Measurements from ENCODE around the gene FCN3.
"Not testable (repeated sequence)": the region's sequence is repeated elsewhere in the genome, so short reads cannot be mapped to it uniquely, and the experiment has no call there.

Gene FCN3

DNA sequence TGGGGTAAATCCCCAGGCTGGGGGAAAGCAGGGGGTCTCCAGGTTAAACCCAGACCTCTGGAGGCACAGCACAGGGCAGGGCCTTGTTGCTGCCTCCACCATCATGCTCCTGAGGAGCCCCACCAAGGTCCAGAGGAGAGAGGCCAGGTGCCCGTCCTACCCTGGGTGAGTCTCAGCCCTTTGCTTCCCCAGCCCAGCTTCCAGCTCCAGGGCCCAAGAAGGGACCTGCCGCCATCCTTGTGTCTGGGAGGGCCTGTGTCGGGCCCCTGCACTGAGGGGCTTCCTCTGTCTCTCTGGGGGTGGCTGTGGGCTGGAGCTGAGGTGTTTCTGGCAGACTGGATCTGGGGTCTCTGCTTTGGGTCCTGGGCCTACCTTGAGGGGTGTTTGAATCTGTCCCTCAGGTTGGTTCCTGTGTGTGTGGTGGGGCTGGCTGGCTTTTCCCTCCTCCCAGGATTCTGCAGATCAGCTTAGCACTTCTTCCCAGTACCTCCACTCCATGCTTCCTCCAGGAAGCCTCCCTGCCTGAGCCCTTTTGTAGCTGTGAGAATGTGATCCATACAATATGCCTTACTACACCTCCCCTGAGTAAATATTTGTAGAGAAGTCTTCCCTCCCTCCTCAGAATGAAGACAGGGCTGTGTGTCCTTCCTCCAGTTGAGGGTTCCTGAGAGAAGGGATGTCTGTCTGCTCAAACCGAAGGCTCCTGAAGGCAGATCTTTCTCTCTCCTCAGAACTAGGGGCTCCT is 24.0 kb upstream of the FCN3 start:
- no peak for DNase-seq

DNA sequence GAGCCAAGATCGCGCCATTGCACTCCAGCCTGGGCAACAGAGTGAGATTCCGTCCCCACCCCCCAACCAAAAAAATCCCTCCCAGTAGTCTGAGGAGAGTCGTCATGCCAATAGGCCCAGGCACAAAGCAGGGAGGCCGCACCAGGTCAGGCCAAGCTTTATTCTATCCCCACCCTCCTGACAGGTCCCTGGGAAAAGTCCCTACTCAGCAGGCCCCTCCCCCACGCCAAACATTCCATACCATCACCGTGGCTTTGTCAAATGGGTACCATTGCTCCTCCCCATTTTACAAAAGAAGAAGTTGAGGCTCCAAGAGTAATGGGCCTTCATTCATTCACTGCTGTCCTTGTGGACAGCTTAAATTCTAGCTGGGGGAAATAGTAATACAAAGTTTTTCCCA is 23.1 kb upstream of the FCN3 start:
- DNase-seq, result no peak

DNA sequence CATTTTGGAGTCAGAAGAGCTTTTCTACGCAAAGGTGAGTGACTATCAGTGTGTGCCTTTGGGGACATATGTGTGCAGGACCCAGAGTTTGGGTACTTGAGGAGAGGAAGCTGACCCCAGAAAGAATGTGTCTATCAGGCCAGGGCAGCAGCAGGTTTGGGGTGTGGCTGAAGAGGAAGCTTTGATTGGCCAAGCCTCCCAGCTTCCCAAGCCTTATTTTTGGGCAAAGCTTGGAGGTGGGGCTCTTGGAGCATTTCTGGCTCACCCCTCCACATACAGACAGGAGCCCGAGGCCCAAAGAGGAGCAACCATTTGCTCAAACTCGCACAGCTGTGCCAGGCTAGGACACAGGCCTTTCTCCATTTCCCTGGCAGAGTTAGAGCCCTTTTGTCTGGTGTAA is 22.5 kb upstream of the FCN3 start:
- DNase-seq, result no peak

DNA sequence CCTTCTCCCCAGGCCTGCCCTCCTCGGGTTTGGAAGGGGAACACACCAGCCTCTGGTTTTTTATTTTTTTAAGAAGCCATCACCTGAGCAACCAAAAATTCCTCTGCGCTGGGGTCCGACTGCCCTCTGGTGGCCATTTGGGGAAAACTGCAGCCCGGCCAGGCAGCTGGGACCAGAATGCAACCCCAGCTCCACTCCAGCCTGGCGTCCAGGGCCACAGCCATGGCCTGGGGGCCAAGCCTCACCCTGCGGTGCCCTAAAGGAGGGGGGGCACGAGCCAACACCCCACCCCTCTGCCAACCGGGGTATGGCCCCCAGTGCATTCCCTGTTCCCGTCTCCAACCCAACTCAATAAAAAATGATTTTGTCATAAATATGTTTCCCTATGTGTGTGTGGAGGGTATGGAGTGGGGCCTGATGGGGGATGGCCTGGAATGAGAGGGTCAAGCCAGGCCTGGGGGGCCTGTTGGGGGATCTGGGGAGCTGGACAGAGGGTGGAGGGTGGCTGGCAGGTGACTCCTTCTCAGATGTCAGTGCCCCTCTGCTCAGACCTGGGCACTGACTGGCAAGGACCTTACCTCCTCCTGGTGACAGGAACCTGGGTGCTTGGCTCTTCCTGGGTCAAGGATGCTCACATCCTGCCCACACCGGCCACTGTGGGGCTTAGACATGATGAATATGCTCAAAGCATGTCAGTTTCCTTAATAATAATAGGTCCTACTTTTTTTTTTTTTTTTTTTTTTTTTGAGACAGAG is 21.0 kb upstream of the FCN3 start:
- DNase-seq, result peak; percentile 89

DNA sequence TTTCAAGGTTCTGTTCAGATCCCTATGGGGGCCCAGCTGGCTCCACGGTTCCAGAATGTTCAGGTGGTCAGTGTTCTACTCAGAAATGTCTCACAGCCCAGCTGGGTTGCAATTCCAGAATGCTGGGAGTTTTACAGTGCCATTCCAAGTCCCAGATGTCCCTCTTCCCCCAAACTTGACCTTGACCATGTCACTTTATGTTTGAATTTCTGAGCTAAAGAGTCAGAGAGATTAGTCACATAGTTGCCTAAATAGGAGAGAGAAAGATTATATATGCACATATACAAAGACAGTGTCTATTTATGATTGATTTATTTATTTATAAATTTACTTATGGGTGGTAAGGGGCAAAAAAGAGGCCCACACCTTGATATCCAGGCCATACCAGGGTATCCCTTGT is 20.3 kb upstream of the FCN3 start:
- DNase-seq, result no peak

DNA sequence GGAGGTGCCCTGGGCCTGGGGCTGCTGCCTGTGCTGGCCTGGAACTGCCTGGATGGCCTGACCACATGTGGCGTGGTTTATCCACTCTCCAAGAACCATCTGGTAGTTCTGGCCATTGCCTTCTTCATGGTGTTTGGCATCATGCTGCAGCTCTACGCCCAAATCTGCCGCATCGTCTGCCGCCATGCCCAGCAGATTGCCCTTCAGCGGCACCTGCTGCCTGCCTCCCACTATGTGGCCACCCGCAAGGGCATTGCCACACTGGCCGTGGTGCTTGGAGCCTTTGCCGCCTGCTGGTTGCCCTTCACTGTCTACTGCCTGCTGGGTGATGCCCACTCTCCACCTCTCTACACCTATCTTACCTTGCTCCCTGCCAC is 19.6 kb upstream of the FCN3 start:
- no peak for DNase-seq

DNA sequence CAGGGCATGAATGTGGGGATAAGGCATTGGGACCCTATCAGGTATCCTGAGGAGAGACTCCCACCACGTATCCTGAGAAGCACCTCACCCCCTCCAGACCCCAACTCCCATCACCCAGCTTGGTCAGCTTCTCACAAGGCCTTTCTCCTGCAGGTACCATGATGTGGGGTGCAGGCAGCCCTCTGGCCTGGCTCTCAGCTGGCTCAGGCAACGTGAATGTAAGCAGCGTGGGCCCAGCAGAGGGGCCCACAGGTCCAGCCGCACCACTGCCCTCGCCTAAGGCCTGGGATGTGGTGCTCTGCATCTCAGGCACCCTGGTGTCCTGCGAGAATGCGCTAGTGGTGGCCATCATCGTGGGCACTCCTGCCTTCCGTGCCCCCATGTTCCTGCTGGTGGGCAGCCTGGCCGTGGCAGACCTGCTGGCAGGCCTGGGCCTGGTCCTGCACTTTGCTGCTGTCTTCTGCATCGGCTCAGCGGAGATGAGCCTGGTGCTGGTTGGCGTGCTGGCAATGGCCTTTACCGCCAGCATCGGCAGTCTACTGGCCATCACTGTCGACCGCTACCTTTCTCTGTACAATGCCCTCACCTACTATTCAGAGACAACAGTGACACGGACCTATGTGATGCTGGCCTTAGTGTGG is 19.1 kb upstream of the FCN3 start:
- no peak for DNase-seq

DNA sequence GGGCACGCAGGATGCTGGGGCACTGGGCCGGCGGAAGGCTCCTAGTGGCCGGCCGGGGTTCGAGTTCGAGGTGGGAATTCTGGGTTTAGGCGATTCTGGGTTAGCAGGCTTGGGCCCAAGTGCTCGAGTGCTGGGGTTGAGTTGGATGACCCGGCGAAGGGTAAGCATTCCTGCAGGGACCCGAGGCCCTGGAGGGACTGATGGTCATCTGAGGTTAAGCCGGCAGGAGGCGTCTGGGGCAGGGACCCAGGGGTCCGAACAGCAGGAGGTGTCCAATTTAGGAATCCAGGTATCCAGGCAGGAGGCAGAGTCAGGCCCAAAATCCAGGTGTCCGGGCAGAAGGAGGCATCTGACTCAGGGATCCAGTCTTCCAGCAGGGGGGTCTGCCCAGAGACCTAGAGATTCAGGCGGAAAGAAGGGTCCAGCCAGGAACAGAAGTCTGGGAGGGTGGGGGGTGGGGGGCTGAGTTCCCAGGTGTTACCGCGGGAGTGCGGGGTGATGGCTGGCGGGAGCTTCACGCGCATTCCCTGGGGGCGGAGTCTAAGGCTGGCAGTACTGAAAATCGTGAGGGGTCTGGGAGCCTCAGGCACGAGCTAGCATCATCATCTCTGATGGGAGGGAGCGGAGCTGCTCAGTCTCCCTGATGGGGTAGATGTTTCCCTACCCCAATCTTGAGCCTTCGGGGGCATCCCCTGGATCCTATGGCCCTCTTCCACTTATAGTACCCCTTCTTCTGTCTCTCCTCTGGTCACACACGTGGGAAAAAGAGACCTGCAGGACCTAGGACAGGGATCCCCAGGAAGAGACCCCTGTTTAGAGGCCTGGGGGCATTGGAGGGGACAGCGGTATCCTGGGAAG is 18.4 kb upstream of the FCN3 start:
- DNase-seq, result no peak

DNA sequence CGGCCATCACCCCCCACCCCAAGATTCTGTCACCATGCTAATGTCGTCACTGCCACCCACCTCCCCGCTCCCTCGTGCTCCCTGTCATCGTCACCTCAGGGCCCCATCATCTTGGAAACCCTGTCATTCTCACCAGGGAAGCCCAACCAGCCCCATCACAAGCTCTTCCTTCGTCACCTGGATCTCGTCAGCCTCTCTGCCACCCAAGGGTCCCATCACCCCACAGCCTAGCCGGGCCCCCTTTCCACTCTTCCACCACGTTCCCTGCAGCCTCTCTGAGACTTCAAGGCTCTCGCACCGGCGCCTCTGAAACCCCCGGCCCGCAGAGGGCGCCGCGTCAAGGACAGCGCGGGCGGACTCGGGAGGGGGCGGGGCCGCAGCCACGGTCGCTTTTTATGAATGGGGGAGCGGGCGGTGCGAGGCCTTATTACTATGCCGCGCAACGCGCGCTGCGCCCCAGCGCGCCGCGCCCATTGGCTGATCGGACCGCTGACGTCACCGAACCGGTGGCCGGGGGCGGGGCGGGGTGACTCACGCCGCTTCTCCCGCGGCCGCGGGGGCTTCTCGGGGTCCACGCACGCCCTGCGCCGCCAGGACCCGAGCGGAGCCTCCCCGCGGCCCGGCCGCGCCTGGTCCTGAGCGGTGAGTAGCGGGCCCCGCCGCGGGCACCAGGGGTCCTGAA is 17.6 kb upstream of the FCN3 start, which contains the start of gene GPR3:
TSS of gene GPR3 (plus strand) at position 527 of the 682 bp plus-strand sequence. CDS start 1,177 bp downstream, outside the sequence.
- peak; percentile 95 for DNase-seq

DNA sequence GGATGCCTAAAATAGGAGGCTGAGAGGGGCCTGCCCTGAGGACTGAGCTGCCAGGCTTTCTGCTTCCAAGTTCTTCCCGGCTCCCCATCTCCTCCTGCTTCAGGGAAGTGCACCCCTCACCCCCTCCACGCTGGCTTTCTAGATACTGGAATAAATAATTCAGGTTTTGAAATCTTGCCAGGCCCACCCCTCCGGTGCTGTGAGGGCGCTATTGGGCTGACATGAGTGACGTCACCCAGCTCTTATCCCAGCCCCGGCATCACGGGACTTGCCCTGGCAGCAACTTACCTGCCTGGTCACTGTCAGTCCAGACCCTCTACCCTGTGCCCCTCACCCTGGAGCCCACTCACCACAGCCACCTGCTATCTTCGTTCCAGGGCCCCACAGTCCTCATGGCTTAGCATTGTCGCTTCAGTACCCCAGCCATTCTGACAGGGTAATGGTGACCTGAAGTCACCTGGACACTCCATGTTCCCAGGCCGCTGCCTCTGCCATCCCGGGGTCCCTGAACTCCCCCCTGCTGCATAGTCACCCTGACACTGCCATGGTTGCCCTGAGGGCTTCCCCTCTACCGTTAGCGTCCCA is 17.0 kb upstream of the FCN3 start:
- peak; percentile 74 for DNase-seq

DNA sequence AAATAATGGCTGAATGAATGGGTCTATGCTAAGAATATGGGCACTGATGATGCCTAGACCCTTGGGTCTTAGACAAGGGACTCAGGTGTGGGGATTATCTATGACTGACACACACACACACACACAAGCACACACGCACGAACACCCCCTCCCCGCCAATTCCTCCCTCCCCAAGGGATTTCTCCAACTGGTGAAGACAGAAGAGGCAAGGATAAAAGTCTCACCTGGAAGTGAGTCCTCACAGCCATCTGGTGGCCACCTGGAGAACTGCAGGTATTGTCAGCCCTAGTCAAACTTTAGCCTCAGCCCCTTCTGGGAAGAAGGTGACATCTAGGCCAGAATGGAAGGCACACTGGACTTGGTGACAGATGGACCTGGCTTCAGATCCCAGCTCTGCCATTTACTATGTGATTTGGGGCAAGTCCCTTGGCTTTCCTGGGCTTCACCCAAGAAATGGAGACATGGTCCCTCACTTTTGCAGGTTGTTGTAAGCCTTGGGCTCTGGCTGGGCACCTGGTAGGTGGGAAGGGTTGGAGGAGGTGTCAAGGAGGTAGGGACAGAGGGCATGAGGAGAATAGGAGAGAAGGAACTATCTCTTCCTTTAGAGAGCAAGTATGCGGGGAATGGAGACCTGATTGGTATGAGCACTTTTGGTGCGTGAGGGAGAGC is 13.8 kb upstream of the FCN3 start:
- peak; percentile 72 for DNase-seq

DNA sequence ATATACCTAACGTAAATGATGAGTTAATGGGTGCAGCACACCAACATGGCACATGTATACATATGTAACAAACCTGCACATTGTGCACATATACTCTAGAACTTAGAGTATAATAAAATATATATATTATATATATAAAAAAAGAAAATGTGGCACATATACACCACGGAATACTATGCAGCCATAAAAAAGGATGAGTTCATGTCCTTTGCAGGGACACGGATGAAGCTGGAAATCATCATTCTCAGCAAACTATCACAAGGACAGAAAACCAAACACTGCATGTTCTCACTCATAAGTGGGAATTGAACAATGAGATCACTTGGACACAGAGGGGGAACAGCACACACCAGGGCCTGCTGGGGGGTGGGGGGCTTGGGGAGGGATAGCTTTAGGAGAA is 10.2 kb upstream of the FCN3 start:
- DNase-seq, result not testable (repeated sequence)

DNA sequence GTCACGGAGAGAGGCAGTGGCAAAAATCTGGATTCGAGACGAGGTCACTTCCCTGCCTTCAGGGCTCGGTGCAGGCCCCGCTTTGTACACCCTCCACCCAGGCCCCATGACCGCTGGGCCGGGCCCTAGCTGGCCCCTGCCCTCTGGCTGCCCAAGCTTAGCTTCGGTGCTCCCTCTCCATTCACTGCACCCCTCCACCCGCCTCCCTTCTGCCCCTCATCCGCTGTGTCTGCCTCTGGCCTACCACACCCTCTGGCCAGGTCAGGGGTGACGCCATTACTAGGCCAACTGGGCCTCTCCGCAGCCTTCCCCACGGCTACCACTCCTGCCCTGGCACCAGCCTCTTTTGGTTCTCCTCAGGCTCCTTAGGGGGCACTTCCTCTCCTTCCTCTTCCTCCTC is 9.0 kb upstream of the FCN3 start:
- DNase-seq, result no peak

DNA sequence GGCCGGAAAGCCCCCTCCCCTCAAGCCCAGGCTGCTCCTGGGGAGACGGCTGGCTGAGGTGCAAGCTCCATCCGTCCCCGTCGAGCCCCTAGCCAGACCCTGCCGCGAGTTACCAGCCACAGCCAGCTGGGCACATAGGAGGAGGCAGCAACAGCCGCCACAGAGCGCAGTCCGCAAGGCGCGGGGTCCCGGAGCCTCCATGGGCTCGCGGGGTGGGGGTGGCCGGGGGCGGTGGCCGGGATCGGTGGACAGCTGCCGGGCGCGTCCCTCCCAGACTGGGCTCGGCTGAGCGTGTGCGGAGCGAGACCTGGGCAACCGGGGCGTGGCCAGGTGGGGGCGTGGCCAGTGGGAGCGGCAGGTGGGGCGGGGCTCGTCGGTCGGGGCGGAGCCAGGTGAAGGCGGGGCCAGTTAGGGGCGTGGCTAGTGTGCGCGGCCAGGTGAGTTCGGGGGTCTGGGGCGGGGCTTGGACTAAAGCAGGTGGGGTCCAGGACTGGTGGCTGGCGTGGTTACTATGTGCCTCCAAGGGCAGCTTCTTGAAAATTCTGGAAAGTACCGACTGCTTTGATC is 8.5 kb upstream of the FCN3 start, which contains the start of gene CD164L2:
TSS of gene CD164L2 (minus strand) at position 295 of the 567 bp plus-strand sequence. CDS start at position 201, 94 bp downstream.
- DNase-seq, result peak; percentile 39

DNA sequence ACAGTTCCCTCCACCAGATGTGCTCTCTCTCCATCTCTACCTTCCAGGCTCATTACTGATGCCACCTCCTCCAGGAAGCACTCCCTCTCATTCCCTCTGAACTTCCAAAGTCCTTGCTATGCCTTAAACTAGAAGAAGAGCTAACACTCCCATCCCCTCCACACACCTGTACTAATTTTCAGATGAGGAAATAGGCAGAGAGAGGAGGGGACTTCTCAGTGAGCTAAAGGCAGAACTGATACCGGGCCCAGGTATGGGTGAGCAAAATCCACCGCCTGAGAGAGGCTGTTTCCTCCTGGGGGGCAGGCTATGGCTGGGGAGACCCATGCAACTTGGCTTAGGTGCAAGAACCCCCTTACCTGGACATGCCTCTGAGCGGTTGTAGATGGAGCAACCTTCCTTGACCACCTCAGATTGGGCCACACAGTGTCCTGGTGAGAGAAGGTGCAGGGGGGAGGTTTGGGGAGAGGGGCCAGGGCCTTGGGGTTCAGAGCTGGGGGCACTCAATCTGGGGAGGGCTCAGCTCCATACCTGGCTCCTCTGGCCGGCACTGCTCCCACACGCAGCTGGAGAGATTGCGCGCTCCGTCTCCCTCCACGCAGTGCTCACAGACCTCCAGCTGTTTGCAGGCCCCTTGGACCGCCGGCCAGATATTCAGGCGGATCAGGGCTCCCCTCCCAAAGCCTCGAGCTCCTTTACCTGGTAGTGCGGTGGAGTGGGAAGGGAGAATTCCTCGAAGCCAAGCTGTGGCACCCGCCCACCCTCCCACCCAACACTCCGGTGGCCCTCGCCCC is 7.5 kb upstream of the FCN3 start:
- DNase-seq, result no peak

DNA sequence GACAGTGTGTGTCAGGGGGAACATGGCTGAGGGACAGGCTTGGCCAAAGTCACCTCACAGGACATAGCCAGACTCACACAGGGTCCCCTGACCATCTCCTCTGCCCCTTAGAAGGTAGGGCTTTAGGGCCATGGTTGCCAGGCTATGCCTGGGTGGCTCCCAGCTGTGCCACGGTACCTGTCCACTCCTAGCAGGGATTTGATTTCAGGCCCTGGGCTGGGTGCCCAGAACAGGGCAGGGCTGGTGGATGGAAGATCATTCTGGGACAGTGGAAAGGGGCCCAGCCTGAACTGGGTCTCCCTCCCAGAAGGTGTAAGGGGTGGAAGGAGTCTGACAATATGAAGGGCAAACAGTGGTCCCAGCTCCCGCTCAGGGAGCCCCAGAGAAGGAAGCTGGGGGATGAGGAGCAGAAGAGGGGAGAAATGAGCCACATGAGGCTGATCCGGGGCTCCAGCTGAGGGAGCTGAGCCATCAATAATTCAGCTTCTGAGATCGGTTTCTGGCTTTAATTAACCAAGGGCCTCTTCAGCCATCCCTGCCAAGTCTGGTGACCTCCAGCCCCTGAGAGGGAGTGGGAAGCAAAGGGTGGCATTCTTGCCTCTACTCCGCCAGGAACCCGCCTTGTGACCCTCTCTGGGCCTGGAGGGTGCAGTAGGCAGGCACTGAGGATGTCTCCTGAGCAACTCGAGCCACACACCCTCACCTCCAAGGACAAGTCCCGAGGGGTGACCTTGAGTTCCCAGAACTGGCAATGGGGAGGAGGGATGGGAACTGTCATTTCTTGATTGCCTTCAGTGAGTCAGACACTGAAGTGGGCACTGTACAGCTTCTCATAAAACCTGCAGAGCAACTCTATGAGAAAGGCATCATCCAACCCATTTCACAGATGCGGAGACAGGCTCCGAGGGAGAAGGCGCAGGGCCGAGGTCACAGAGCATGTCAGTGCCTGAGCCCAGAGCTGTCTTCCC is 6.4 kb upstream of the FCN3 start:
- peak; percentile 65 for DNase-seq

DNA sequence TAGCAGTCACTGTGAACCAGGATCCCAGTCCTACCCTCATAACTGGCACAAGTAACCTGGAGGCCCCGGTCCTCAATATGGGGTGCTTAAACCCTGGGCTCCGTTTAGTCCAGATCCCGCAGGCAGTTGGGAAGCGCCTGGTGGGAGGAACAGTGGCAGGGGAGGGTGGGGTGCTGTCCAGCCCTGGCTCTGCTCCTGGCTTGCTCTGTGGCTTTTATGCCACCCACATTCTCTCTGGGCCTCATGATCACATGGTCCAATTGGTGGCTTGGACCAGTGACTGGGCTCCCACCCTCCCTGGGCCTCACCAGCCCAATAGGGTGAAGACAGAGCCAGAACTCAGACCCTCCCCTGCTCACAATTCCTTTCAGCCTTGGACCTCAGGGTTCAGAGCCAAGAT is 5.6 kb upstream of the FCN3 start:
- no peak for DNase-seq

DNA sequence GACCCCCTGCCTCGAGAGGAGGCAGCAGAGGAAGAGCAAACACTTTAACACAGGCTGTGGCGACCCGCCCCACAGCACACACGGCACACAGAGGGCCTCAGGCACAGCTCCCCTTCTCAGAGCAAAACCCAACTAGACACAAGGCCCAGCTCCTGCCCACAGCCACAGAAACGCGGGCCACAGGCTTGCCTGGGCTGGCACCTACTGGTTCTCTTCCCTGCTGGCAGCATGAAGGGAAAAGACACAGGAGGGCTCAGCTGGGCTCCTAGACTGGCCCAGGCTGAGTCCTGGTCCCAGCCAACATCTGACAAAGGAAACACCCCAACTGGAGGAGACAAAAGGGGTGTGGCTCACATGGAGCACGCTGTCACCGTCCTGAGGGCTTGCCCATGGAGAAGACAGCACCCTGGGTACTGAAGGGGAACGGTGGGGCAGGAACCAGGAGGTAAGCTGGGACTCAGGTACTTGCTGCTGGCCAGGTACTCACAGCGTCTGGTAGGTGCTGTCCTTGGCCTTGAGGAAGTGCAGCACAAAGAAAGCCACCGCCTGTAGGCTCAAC is 5.0 kb upstream of the FCN3 start:
- DNase-seq, result no peak

Measured in eye (tissue), 1 donor.